WTC11 (cell line): Measurements from ENCODE around the gene PDE4B. TPM values are rescaled to one million over a fixed set of nuclear protein-coding genes. Genes with fewer than 3 reads are reported as not detected.

Source experiments
- ATAC-seq: fragments of 200-7000 bp; cut with Tn5 transposase; 2 replicates; pipeline ENCODE4 v1.10.0; 2021; ENCODE audit warnings: mild to moderate bottlenecking, moderate library complexity
- CTCF ChIA-PET: fragments of 300-600 bp; sonication (Branson Sonifier 250); formaldehyde crosslinking; loops from one replicate; lab custom pipeline; 2021; ENCODE audit warnings: antibody characterized with exemption; lab: Charles Lee
- POLR2A ChIA-PET: fragments of 350-600 bp; sonication (Branson Sonifier 250); formaldehyde crosslinking; loops from one replicate; lab custom pipeline; 2021; ENCODE audit warnings: antibody characterized with exemption; lab: Charles Lee
- DNase-seq: peaks from one replicate; pipeline ENCODE4 v3.0.0; 2021; ENCODE audit warnings: low spot score
- H3K27ac Mint-ChIP-seq: 2 replicates; pipeline ENCODE4 v1.8.0; 2021; ENCODE audit warnings: mixed read lengths
- H3K27me3 Mint-ChIP-seq: 2 replicates; pipeline ENCODE4 v1.8.0; 2021; ENCODE audit warnings: low read depth, mild to moderate bottlenecking, moderate library complexity, mixed read lengths
- H3K36me3 Mint-ChIP-seq: 2 replicates; pipeline ENCODE4 v1.8.0; 2021; ENCODE audit warnings: mixed read lengths
- H3K4me1 Mint-ChIP-seq: 2 replicates; pipeline ENCODE4 v1.8.0; 2022; ENCODE audit warnings: mixed read lengths
- H3K4me3 Mint-ChIP-seq: 2 replicates; pipeline ENCODE4 v1.8.0; 2021; ENCODE audit warnings: mild to moderate bottlenecking, moderate library complexity, mixed read lengths
- H3K9me3 Mint-ChIP-seq: 2 replicates; pipeline ENCODE4 v1.8.0; 2021; ENCODE audit warnings: mixed read lengths
- ATF3 ChIP-seq: sonication (generic); formaldehyde crosslinking; conservative IDR thresholded peaks from 2 replicates; pipeline ENCODE4 v1.8.1; 2022; ENCODE audit warnings: mild to moderate bottlenecking, missing genetic modification reagents
- CTCF ChIP-seq: fragments of 200-600 bp; IDR thresholded peaks from 2 replicates; pipeline ENCODE4 v1.8.0; 2022; ENCODE audit warnings: antibody characterized with exemption
- FOXP1 ChIP-seq: sonication (generic); formaldehyde crosslinking; IDR thresholded peaks from 2 replicates; pipeline ENCODE4 v1.8.0; 2022; ENCODE audit warnings: missing genetic modification reagents, mild to moderate bottlenecking, moderate library complexity, borderline replicate concordance
- FOXP4 ChIP-seq: sonication (generic); formaldehyde crosslinking; IDR thresholded peaks from 2 replicates; pipeline ENCODE4 v1.8.0; 2022; ENCODE audit warnings: mild to moderate bottlenecking, missing genetic modification reagents
- GABPB1 ChIP-seq: sonication (generic); formaldehyde crosslinking; IDR thresholded peaks from 2 replicates; pipeline ENCODE4 v1.8.1; 2023; ENCODE audit warnings: mild to moderate bottlenecking, missing genetic modification reagents
- HMGA2 ChIP-seq: fragments of 250-450 bp; sonication (Bioruptor Pico); IDR thresholded peaks from 2 replicates; pipeline ENCODE4 v1.4.0; 2021; ENCODE audit warnings: mild to moderate bottlenecking, moderate library complexity
- MAX ChIP-seq: sonication (generic); formaldehyde crosslinking; IDR thresholded peaks from 2 replicates; pipeline ENCODE4 v1.8.0; 2022; ENCODE audit warnings: mild to moderate bottlenecking, missing genetic modification reagents
- MLX ChIP-seq: sonication (generic); formaldehyde crosslinking; IDR thresholded peaks from 2 replicates; pipeline ENCODE4 v1.8.1; 2023; ENCODE audit warnings: mild to moderate bottlenecking, missing genetic modification reagents, moderate library complexity
- MYBL2 ChIP-seq: sonication (generic); formaldehyde crosslinking; IDR thresholded peaks from 2 replicates; pipeline ENCODE4 v1.8.1; 2023; ENCODE audit warnings: mild to moderate bottlenecking, moderate library complexity, missing genetic modification reagents
- NR2C2 ChIP-seq: sonication (generic); formaldehyde crosslinking; IDR thresholded peaks from 2 replicates; pipeline ENCODE4 v1.8.0; 2022; ENCODE audit warnings: mild to moderate bottlenecking, missing genetic modification reagents
- STAT6 ChIP-seq: sonication (generic); formaldehyde crosslinking; conservative IDR thresholded peaks from 2 replicates; pipeline ENCODE4 v1.8.1; 2023; ENCODE audit warnings: mild to moderate bottlenecking, low read depth, missing genetic modification reagents, moderate library complexity
- TEAD1 ChIP-seq: sonication (generic); formaldehyde crosslinking; IDR thresholded peaks from 2 replicates; pipeline ENCODE4 v1.8.0; 2022; ENCODE audit warnings: mild to moderate bottlenecking, missing genetic modification reagents
- TP53 ChIP-seq: sonication (generic); formaldehyde crosslinking; IDR thresholded peaks from 2 replicates; pipeline ENCODE4 v1.8.1; 2023; ENCODE audit warnings: mild to moderate bottlenecking, missing genetic modification reagents
- ZNF317 ChIP-seq: sonication (generic); formaldehyde crosslinking; IDR thresholded peaks from 2 replicates; pipeline ENCODE4 v1.8.1; 2023; ENCODE audit warnings: low read depth, mild to moderate bottlenecking, moderate library complexity, missing genetic modification reagents, borderline replicate concordance
- ZNF425 ChIP-seq: fragments of 250-450 bp; sonication (Bioruptor Pico); conservative IDR thresholded peaks from 2 replicates; pipeline ENCODE4 v1.9.0; 2021; ENCODE audit warnings: mild to moderate bottlenecking
- ZSCAN18 ChIP-seq: fragments of 250-450 bp; sonication (Bioruptor Pico); IDR thresholded peaks from 2 replicates; pipeline ENCODE4 v2.1.2; 2022; ENCODE audit warnings: mild to moderate bottlenecking, moderate library complexity
- total RNA-seq: library from RNA; stranded (reverse); gene quantifications from 3 replicates; pipeline ENCODE4 v1.2.3, GENCODE V29; 2021

The PDE4B gene
- total RNA-seq, 1 experiment from 2014 or later: 8.0 TPM

- no peak for TF ChIP-seq ATF3
- TF ChIP-seq ZNF317: no peak
- TF ChIP-seq CTCF: no peak
- no peak for TF ChIP-seq FOXP1
- TF ChIP-seq MLX (CRISPR knock-in tag): no peak
- no peak for TF ChIP-seq STAT6
- no peak for TF ChIP-seq GABPB1 (CRISPR knock-in tag)
- no peak overlapping the region for H3K4me3 Mint-ChIP-seq
- no peaks in the 10 kb centered on the region for H3K4me1 Mint-ChIP-seq
- no peaks in the 10 kb centered on the region for H3K36me3 Mint-ChIP-seq
- no peaks in the 10 kb centered on the region for H3K27me3 Mint-ChIP-seq
- ATAC-seq (no peak), DNase-seq (no peak)
- CTCF ChIA-PET: interaction anchor here (1.0 kb wide), 1 partner anchor 202 kb away, joined by 3 read pairs; no protein-coding TSS in a partner anchor
- no peak overlapping the region for H3K27ac Mint-ChIP-seq
- POLR2A ChIA-PET: no interaction called here
- H3K9me3 Mint-ChIP-seq: peaks cover 10% of the 10 kb centered on the region
Measured at GRCh38 chr1:65890201-65890843, 97.6 kb downstream of the PDE4B start.

- ATAC-seq (no peak), DNase-seq (no peak)
- no peaks in the 10 kb centered on the region for H3K27me3 Mint-ChIP-seq
- no peak overlapping the region for H3K27ac Mint-ChIP-seq
- H3K4me1 Mint-ChIP-seq: 0 out of 2 replicates have a peak, but pooled peaks cover 3% of the 10 kb centered on the region
- POLR2A ChIA-PET: no interaction called here
- CTCF ChIA-PET: no interaction called here
- no peak overlapping the region for H3K4me3 Mint-ChIP-seq
- H3K9me3 Mint-ChIP-seq: peaks cover 27% of the 10 kb centered on the region
- no peaks in the 10 kb centered on the region for H3K36me3 Mint-ChIP-seq
- TF ChIP-seq MAX (CRISPR knock-in tag) (no peak), TEAD1 (no peak), MYBL2 (no peak), HMGA2 (CRISPR knock-in tag) (no peak), ZSCAN18 (no peak), ZNF317 (no peak), FOXP4 (CRISPR knock-in tag) (no peak), NR2C2 (CRISPR knock-in tag) (no peak), ZNF425 (CRISPR knock-in tag) (no peak), TP53 (no peak)
Measured at GRCh38 chr1:65894738-65895605, 102.3 kb downstream of the PDE4B start.
